GM10248 (cell line): ENCODE results near the gene NRXN2.

Experiments used
- CTCF ChIA-PET: fragments of 300-600 bp; sonication (Branson Sonifier 250); formaldehyde crosslinking; extraction: SDS; loops from one replicate; lab custom pipeline; 2021; ENCODE audit warnings: antibody characterized with exemption; lab: Yijun Ruan, JAX
- POLR2A ChIA-PET: fragments of 350-650 bp; sonication (Branson Sonifier 250); formaldehyde crosslinking; extraction: SDS; loops from one replicate; lab custom pipeline; 2020; ENCODE audit warnings: antibody characterized with exemption; lab: Yijun Ruan, JAX
- DNase-seq: peaks from one replicate; pipeline ENCODE4 v3.0.0; 2012; ENCODE audit errors: extremely low spot score
- CTCF ChIP-seq: IDR thresholded peaks from 2 replicates; pipeline ENCODE4 v1.5.1; 2012; ENCODE audit warnings: mild to moderate bottlenecking, low read depth; ENCODE audit errors: extremely low read depth, missing control alignments, control extremely low read depth

NRXN2 gene

DNA sequence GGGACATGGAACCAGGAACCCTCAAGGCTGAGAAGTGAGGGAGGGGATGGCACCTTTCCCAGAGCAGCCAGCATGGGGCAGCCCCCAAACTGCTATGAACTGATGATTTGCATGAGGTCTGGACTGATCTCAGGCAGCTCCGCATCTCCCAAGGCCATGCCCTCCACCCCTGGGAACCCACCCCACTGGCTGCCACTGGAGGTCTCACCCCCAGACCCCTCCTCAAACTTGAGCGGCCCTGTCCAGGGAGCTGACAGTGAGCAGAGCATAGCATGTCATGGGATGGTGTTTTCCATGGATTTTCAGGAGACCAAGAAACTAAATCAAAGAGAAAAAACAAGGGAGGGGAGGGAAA lies 46.8 kb downstream of the NRXN2 start:
- CTCF ChIA-PET: interaction anchor here (1.1 to 3.8 kb wide), 4 partner anchors 12 to 1770 kb away, joined by 3 to 29 read pairs (median 10); no protein-coding TSS in a partner anchor
- no peak for TF ChIP-seq CTCF
- DNase-seq: peak; percentile 43
- POLR2A ChIA-PET: no interaction called here

- DNase-seq: peak; percentile 60
These were observed 47.3 kb downstream of the NRXN2 start for GRCh38 chr11:64675450-64676260.

GRCh38 chr11:64674774-64675173 lies 48.2 kb downstream of the NRXN2 start:
- no peak for TF ChIP-seq CTCF
- ChIA-PET POLR2A (no interaction called here), CTCF (interaction anchor here (1.3 to 3.8 kb wide), 8 partner anchors 11 to 226 kb away, joined by 3 to 29 read pairs (median 8); no protein-coding TSS in a partner anchor)
- DNase-seq: peak; percentile 51

More at GRCh38 chr11:64675450-64676260, 47.3 kb downstream of the NRXN2 start:
- no peak for TF ChIP-seq CTCF
- CTCF ChIA-PET: interaction anchor here (1.1 to 3.8 kb wide), 8 partner anchors 10 to 1769 kb away, joined by 3 to 29 read pairs (median 6); no protein-coding TSS in a partner anchor
- POLR2A ChIA-PET: no interaction called here

DNA sequence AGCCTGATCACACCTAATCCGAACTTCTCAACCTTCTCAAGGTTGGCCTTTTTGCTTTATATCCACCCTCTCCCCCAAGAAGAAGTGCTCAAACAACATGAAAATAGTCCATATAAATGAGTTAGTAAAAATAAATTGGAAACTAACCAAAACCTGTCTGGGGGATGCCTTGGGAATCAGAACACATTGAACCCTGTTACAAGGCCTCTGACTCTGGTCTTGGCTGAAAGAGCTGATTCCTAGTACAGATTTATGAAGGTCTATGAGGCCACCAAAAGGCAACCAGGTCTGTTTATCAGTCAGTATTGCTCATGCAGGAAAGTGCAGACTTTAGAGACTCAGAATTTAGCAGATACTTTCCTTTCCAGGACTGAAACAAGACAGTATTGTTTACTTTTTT lies 49.7 kb downstream of the NRXN2 start:
- POLR2A ChIA-PET: no interaction called here
- no peak for DNase-seq
- no peak for TF ChIP-seq CTCF
- CTCF ChIA-PET: interaction anchor here (1.1 to 3.8 kb wide), 4 partner anchors 16 to 224 kb away, joined by 3 to 16 read pairs (median 8); no protein-coding TSS in a partner anchor

GRCh38 chr11:64672875-64673274 lies 50.1 kb downstream of the NRXN2 start:
- CTCF ChIA-PET: interaction anchor here (1.1 to 3.8 kb wide), 3 partner anchors 16 to 224 kb away, joined by 4 to 16 read pairs (median 13); no protein-coding TSS in a partner anchor
- no peak for DNase-seq
- TF ChIP-seq CTCF: no peak
- POLR2A ChIA-PET: no interaction called here

DNA sequence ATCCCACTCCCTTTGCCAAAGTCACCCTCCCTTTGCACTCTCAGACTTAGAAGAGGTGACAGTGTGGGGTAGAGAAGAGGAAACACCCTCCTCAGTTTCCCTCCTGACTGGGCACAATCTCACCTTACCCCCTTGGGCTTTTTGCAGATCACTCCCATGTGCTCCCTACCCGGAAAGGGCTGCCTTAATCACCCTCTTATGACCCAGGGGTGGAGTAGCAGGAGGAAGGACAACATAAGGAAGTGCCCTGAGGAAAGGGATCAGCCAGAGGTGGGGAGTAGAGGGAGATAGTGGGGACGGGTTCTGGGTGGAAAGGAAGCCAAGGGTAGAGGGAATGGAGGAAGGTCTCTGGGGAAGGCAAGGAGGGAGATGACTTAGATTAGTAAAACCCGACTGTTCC lies 52.0 kb downstream of the NRXN2 start:
- ChIA-PET CTCF (interaction anchor here (1.0 kb wide), 1 partner anchor 222 kb away, joined by 3 read pairs; no protein-coding TSS in a partner anchor), POLR2A (no interaction called here)

More for the DNA sequence above, 52.0 kb downstream of the NRXN2 start:
- TF ChIP-seq CTCF: no peak
- DNase-seq: no peak
